LHCN-M2 (cell line): ENCODE measurements around the gene INTS2. TPM values are rescaled to one million over a fixed set of nuclear protein-coding genes. Genes with fewer than 3 reads are reported as not detected.
"Not testable (repeated sequence)": the region's sequence is repeated elsewhere in the genome, so short reads cannot be mapped to it uniquely, and the experiment has no call there.

ENCODE experiments used
- DNase-seq: peaks from one replicate; pipeline ENCODE4 v3.0.0-alpha.2; 2012; ENCODE audit warnings: low read depth
- polyA plus RNA-seq: library from polyadenylated mRNA; unstranded; fragments of >200 nt; gene quantifications from one replicate; pipeline ENCODE4 v1.2.1, GENCODE V29; 2012; ENCODE audit warnings: missing spikeins
- total RNA-seq: library from RNA; depleted of rRNA; stranded (reverse); fragments of >200 nt; gene quantifications from 2 replicates; pipeline ENCODE4 v1.2.3, GENCODE V29; 2014; rRNA removed

Gene INTS2
- total RNA-seq = 12.2 and 15.8 TPM in 2 replicates
- 2.4 TPM for polyA plus RNA-seq

GRCh38 chr17:61927208-61928100 is at the start of gene INTS2:
Gene INTS2 (minus strand): TSS chr17:61927982. CDS start chr17:61926644, 1,338 bp downstream.
- peak; percentile 94 for DNase-seq

- DNase-seq = no peak
Measured at GRCh38 chr17:61974115-61974514, 46.3 kb upstream of the INTS2 start.

- no peak for DNase-seq
Measured at GRCh38 chr17:61972311-61972710, 44.5 kb upstream of the INTS2 start.

GRCh38 chr17:61970030-61970429 is 42.2 kb upstream of the INTS2 start:
- peak; percentile 4 for DNase-seq

GRCh38 chr17:61968757-61969156 is 41.0 kb upstream of the INTS2 start:
- no peak for DNase-seq

- DNase-seq = no peak
Measured at GRCh38 chr17:61967729-61968128, 39.9 kb upstream of the INTS2 start.

- DNase-seq = no peak
Measured at GRCh38 chr17:61966191-61966590, 38.4 kb upstream of the INTS2 start.

- no peak for DNase-seq
Measured at GRCh38 chr17:61955619-61956018, 27.8 kb upstream of the INTS2 start.

GRCh38 chr17:61947367-61948078 is 19.7 kb upstream of the INTS2 start:
- no peak for DNase-seq

GRCh38 chr17:61946359-61946758 is 18.6 kb upstream of the INTS2 start:
- DNase-seq = no peak

- DNase-seq = no peak
Measured at GRCh38 chr17:61943117-61943516, 15.3 kb upstream of the INTS2 start.

- no peak for DNase-seq
Measured at GRCh38 chr17:61942085-61942484, 14.3 kb upstream of the INTS2 start.

GRCh38 chr17:61928101-61928436 is 287 bp upstream of the INTS2 start:
- DNase-seq = no peak

- DNase-seq = peak; percentile 1
Measured at GRCh38 chr17:61926826-61927207, 965 bp downstream of the INTS2 start.

- not testable (repeated sequence) for DNase-seq
Measured at GRCh38 chr17:61915162-61915561, 12.6 kb downstream of the INTS2 start.

- DNase-seq = no peak
Measured at GRCh38 chr17:61908292-61909037, 19.3 kb downstream of the INTS2 start.

GRCh38 chr17:61907361-61907760 is 20.4 kb downstream of the INTS2 start:
- DNase-seq = no peak

GRCh38 chr17:61904094-61904710 is 23.6 kb downstream of the INTS2 start:
- no peak for DNase-seq

GRCh38 chr17:61903251-61903650 is 24.5 kb downstream of the INTS2 start:
- DNase-seq = no peak

GRCh38 chr17:61897548-61898180 is 30.1 kb downstream of the INTS2 start:
- DNase-seq = peak; percentile 4

GRCh38 chr17:61895391-61895790 is 32.4 kb downstream of the INTS2 start:
- no peak for DNase-seq
